Right hindlimb (tissue), 1 donor: ENCODE results near the gene SKIC2.
A peak's percentile ranks its signal among the peaks of the same experiment; 100 is the strongest.
"Not testable (repeated sequence)": the region's sequence is repeated elsewhere in the genome, so short reads cannot be mapped to it uniquely, and the experiment has no call there.

Experiments
- DNase-seq: peaks from one replicate; pipeline ENCODE4 v3.0.0-alpha.2; 2018

SKIC2 gene

GRCh38 chr6:31958741-31959739 is at the start of gene SKIC2, which contains the start of gene NELFE:
Gene SKIC2, plus strand, starts transcription at chr6:31959175. Its CDS starts 18 bp downstream, at chr6:31959193.
Gene NELFE, minus strand, starts transcription at chr6:31958971. Its CDS starts 525 bp downstream, at chr6:31958446.
- peak; percentile 99 for DNase-seq

GRCh38 chr6:31909298-31909697 is 49.7 kb upstream of the SKIC2 start:
- not testable (repeated sequence) for DNase-seq

- DNase-seq, result no peak
These were observed 47.0 kb upstream of the SKIC2 start for GRCh38 chr6:31911826-31912585.

- no peak for DNase-seq
These were observed 43.6 kb upstream of the SKIC2 start for GRCh38 chr6:31915351-31915750.

GRCh38 chr6:31915756-31916155 is 43.2 kb upstream of the SKIC2 start:
- DNase-seq, result no peak

GRCh38 chr6:31918069-31918720 is 40.8 kb upstream of the SKIC2 start:
- DNase-seq, result no peak

GRCh38 chr6:31919624-31920303 is 39.2 kb upstream of the SKIC2 start:
- no peak for DNase-seq

- DNase-seq, result no peak
These were observed 38.2 kb upstream of the SKIC2 start for GRCh38 chr6:31920811-31921210.

GRCh38 chr6:31922942-31923341 is 36.0 kb upstream of the SKIC2 start:
- DNase-seq, result no peak

GRCh38 chr6:31927242-31927862 is 31.6 kb upstream of the SKIC2 start, which contains the start of gene C2:
Gene C2, plus strand, starts transcription at chr6:31927717. Its CDS starts 36 bp downstream, at chr6:31927753.
- no peak for DNase-seq

- no peak for DNase-seq
These were observed 30.9 kb upstream of the SKIC2 start for GRCh38 chr6:31927863-31928671.

- no peak for DNase-seq
These were observed 30.4 kb upstream of the SKIC2 start for GRCh38 chr6:31928672-31928939.

- no peak for DNase-seq
These were observed 28.0 kb upstream of the SKIC2 start for GRCh38 chr6:31930962-31931361.

GRCh38 chr6:31932137-31932536 is 26.8 kb upstream of the SKIC2 start:
- DNase-seq, result not testable (repeated sequence)

- DNase-seq, result no peak
These were observed 25.4 kb upstream of the SKIC2 start for GRCh38 chr6:31933537-31933936.

GRCh38 chr6:31935021-31935420 is 24.0 kb upstream of the SKIC2 start:
- no peak for DNase-seq

GRCh38 chr6:31935823-31936222 is 23.2 kb upstream of the SKIC2 start:
- no peak for DNase-seq

- DNase-seq, result no peak
These were observed 18.7 kb upstream of the SKIC2 start for GRCh38 chr6:31940256-31940664.

- no peak for DNase-seq
These were observed 15.2 kb upstream of the SKIC2 start for GRCh38 chr6:31943742-31944141.

GRCh38 chr6:31945154-31945506 is 13.8 kb upstream of the SKIC2 start:
- DNase-seq, result no peak
